NCI-H1092 treated with DMSO at 0.1 percent for 48 hours (cell line): ENCODE data around the gene ALG10B.
"Not testable (repeated sequence)": the region's sequence is repeated elsewhere in the genome, so short reads cannot be mapped to it uniquely, and the experiment has no call there.

Source experiments
- DNase-seq: peaks from one replicate; lab custom pipeline; 2025; lab: John Stamatoyannopoulos, UW

ALG10B gene, protein sequence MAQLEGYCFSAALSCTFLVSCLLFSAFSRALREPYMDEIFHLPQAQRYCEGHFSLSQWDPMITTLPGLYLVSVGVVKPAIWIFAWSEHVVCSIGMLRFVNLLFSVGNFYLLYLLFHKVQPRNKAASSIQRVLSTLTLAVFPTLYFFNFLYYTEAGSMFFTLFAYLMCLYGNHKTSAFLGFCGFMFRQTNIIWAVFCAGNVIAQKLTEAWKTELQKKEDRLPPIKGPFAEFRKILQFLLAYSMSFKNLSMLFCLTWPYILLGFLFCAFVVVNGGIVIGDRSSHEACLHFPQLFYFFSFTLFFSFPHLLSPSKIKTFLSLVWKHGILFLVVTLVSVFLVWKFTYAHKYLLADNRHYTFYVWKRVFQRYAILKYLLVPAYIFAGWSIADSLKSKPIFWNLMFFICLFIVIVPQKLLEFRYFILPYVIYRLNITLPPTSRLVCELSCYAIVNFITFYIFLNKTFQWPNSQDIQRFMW

DNA sequence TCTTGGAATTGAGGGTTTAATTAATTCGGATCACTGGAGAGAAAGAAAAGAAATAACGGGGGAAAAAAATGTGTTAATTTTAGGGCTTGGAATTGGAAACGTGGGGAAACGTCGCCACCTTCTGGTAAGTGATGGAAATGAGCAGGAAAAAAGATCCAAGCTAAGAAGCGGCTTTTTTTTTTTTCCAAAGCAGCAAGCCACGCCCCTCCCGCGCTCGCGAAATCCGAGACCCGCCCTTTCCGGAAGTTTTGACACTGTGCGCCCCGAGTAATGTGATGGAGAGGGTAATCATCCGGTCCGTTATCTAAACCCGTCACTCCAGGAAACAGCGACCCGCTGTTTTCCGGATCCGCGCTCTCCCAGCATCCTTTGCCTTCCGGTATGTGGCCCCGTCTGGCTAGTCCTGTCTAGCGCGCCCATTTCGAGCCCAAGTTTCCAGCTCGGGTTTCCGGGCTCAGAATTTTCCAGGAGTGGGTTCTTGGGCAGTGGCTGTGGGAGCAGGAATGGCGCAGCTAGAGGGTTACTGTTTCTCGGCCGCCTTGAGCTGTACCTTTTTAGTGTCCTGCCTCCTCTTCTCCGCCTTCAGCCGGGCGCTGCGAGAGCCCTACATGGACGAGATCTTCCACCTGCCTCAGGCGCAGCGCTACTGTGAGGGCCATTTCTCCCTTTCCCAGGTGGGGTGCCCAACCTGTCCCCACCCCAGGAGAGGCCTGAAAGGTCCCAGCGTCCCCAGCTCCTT, at the start of gene ALG10B:
TSS of gene ALG10B (plus strand) at position 384 of the 739 bp plus-strand sequence. CDS start at position 504, 120 bp downstream.
- peak; percentile 96 for DNase-seq

DNA sequence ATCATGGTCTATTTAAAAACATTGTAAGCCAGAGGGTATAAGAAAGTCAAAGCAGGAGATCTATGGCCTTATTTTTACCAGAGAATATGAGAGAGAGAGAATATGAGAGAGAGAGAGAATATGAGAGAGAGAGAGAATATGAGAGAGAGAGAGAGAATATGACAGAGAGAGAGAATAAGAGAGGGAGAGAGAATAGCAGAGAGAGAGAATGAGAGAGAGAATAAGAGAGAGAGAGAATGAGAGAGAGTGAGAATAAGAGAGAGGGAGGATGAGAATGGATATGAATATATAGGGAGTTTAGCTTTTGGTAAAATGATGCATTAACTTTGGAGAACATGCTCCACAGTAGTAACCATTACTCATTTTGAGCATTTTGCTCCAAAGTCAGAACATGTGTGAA, 48.0 kb upstream of the ALG10B start:
- DNase-seq = no peak

DNA sequence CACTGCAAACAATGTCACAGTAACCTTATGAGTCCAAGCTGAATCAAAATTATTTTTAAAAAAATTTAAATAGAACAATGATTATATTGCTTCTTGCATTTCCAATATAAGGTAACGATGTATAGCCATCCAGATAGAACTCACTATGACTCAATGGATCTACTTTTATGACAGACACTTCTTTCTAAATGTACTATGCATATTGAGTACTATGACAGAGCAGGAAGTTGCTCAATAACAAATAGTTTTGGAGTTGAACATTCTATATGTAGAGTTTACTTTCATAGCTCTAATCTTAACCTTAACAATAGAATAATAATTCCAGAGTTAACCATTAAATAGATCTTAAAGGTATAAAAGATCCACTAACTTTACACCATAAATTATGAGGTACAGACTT, 46.7 kb upstream of the ALG10B start:
- no peak for DNase-seq

DNA sequence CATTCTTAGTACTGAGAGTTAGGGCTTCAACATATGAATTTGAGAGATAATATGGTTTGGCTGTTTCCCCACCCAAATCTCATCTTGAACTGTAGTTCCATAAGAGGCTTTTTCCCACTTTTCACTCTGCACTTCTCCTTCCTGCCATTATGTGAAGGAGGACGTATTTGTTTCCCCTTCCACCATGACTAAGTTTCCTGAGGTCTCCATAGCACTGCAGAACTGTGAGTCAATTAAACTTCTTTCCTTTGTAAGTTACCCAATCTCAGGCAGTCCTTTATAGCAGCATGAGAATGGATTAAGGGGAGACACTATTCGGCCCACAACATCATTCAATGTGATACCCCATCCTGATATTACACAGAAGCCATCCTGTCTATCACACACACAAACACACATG, 36.8 kb upstream of the ALG10B start:
- no peak for DNase-seq

DNA sequence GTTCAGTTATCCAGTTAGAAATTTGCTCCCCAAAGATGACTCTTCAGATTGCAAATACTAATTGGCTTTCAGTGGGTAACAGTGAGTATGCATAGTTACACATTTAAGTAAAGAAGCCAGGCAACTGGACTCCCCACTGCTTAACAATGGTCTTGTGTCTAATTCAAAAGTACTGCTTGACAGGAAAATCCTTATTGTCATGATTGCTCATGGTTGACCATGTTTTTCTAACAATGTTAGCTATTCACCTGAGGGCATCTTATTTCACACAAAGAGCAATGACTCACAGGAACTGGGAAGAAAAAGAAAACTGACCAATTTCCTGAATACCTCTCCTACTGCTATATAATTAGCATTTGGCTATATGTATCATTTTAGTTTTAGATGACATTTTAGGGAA, 33.7 kb upstream of the ALG10B start:
- no peak for DNase-seq

DNA sequence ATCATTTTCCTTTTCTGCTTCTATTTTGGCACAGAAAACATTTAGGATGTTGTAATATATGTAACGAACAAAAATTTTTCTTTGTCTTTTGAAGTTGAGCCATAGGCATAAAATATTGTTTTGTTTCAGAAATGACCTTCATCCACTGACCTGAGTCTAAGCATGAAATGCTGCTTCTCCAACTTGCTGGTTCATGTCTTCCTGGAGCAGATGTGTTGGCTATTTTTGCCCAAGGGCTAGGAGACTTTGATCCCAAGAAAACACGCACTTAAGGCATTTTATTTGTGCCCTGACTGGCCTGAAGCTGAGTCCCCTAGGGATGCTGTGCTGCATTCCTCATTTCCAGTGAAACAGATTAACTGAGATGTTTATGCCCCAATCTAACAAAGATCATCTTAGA, 27.2 kb upstream of the ALG10B start:
- DNase-seq = no peak

DNA sequence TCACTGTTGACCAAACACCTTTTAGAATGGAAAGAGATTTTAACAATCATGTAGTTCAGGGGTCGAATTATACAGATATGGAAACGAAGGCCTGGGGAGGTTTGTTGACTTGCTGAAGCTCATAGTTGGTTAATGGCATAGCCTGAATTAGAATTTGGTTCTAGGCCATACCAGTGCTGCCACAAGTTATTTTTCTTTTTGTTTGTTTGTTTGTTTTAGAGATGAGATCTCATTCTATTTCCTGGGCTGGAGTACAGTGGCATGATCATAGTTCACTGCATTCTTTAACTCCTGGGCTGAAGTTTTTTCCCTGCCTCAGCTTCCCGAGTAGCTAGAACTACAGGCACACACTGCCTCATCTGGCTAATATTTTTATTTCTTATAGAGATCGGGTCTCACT, 25.4 kb upstream of the ALG10B start:
- DNase-seq = no peak

DNA sequence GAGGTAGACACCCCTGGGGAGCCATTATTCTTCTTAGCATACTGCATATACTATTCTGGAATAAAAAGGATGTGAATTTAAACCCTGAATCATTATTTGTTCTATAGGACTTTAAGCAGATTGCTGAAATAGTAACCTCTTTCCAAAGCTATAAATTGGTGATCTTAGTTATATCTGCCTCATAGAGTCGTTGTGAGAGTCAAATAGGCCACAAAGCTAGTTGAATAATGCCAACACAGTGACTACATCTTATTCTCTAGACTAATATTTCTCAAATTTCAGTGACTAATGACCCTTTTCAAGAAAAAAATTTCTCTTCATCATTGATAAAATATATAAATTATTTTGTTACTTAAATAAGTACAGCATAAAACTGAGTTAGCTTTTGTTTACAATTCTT, 13.6 kb upstream of the ALG10B start:
- DNase-seq = not testable (repeated sequence)

DNA sequence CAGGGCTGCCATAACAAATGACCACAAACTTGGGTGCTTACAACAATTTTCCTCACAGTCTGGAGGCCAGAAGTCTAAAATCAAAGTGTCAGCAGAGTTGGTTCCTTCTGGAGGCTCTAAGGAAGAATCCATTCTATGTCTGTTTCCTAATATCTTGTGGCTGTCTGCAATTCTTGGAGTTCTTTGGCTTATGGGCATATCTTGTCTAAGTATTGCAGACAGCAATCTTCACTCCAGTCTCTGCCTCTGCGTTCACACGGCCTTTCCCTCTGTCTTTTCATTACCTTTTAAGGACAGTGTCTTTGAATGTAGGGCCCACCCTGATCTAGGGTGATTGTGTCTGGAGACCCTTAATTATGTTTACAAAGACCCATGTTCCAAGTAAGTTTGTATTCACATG, 5.4 kb downstream of the ALG10B start:
- DNase-seq = not testable (repeated sequence)

DNA sequence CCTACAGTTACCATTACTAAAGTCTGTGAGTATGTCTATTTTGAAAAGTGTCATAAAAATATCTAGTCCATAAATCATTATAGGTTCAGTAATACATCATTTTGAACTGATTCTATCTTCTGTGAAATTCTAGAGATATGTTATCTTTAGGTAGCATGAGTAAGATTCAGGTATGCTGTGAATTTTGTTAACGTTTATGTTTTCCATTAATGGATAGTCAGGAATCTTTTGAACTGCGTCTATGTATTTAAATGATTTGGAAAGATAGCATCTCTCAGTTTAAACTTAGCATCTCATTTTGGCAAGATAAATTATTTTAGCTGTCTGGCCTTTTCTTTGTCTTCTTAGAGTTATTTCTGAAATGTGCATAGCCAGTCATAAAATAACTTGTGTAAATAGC, 8.3 kb downstream of the ALG10B start:
- no peak for DNase-seq

DNA sequence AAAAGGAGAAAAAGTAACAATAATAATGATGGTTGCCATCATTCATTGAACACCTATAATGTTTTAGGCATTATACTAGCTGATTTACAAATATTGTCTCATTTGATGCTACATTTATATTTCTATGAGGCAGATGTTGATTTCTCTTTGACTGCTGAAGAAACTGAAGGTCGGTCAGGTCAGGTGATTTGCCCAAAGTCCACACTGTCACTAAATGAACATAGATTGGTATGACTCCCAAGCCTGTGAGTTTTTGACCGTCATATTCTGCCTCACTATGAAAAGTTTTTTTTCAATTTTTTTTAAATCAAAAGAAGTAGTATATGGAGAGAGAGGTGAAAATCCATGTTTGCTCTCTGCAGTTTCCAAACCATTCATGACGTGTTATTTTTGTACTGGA, 10.8 kb downstream of the ALG10B start:
- DNase-seq = no peak

DNA sequence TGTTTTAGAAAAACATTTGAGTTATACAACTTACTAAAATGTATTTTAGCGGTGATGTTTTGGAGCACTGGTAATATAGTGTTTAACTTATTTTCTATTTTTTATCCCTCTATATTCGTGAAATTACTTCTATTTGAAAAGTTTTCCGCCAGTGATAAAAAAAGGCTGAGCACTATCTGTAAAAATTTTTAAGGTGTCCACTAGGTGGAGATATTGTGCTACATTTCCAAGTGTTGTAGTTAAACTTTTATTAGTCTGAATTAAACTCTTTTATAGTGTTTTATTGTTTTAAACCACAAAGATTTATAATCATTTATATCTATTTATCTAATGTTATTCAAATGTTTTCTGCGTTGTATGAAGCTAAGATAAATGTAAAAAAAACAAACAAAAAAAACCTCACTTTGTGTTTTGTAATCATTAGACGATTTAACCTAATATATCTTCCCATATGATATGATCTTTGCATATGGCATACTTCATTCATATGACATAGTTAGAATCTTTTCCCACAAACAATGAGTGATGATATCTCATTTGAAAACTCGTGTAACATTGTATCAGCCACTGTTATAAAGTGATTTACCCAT, 11.8 kb downstream of the ALG10B start:
- DNase-seq = peak; percentile 25

DNA sequence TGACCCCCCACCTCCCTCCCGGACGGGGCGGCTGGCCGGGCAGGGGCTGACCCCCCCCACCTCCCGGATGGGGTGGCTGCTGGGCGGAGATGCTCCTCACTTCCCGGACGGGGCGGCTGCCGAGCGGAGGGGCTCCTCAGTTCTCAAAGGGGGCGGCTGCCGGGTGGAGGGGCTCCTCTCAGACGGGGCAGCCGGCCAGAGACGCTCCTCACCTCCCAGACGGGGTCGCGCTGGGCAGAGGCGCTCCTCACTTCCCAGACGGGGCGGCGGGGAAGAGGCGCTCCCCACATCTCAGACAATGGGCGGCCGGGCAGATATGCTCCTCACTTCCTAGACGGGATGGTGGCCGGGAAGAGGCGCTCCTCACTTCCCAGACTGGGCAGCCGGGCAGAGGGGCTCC, 13.8 kb downstream of the ALG10B start:
- DNase-seq = not testable (repeated sequence)

DNA sequence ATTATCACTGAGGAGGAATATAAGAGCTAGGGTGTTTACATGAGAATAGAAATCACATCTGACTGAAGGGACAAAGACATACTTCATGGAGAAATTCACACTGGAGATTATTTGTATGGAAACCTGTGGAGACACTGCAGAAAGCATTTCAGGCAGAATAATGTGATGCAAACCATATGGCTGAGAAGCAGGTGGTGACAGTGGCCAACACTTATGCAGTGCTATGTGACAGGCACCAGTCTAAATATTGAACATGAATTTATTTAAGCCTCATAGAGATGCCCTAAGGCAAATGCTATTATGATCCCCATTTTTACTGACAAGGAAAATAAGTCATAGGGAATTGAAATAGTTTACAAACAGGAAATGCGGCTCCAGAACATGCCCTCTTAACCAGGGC, 16.2 kb downstream of the ALG10B start:
- DNase-seq = no peak

DNA sequence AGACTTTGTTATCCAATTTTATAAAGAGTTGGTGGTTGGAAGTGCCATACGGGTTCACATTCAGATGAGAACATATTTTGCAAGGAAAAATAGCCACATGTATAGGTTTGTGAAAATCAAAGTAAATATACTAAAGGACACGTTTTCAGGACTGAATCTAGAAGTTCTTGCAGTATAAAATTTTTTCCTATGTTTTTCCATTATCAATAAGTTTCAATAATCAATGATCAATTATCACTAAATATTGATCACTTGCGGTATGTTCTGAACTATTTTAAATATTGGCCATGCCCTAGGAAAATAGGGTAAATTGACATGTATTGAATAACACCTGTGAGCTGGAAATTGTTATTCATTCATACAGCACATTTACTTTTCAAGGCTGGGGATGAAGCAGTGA, 25.9 kb downstream of the ALG10B start:
- DNase-seq = no peak

DNA sequence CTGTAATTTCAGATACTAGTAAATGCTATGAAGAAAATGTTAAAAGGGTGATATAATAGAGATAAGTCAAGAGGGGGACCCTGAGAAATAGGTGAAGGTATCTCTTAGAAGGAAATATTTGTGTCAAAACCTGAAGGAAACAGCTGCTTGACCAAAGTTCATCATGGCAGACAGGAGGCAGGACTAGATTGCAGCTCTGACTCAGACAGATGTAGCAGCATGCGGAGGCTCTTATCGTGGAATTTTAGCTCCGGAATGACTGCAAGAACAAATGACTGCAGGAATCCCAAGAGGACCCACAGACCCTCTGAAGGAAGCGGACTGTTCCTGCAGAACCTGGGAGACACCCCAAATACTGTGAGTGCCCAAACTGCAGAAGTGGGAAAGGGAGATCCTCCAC, 26.7 kb downstream of the ALG10B start:
- not testable (repeated sequence) for DNase-seq

DNA sequence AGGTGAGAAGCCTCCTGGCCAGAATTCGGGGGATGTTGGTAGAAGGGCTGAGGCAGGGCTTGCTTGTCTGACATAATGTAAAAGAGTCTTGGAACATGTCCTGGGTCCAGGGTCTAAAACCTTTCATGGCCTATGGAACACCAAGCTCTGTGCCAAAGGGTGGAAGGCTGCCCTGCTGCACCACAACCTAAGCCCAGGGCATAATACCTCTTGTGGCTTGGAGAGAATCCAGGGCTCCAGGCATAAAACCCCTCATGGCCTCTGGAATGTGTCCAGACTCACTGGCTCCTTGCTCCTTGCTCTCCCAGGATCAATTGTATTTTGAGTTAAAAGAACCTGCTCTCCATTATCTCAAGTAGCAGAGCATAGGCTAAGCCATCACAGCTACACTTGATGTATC, 27.3 kb downstream of the ALG10B start:
- not testable (repeated sequence) for DNase-seq

DNA sequence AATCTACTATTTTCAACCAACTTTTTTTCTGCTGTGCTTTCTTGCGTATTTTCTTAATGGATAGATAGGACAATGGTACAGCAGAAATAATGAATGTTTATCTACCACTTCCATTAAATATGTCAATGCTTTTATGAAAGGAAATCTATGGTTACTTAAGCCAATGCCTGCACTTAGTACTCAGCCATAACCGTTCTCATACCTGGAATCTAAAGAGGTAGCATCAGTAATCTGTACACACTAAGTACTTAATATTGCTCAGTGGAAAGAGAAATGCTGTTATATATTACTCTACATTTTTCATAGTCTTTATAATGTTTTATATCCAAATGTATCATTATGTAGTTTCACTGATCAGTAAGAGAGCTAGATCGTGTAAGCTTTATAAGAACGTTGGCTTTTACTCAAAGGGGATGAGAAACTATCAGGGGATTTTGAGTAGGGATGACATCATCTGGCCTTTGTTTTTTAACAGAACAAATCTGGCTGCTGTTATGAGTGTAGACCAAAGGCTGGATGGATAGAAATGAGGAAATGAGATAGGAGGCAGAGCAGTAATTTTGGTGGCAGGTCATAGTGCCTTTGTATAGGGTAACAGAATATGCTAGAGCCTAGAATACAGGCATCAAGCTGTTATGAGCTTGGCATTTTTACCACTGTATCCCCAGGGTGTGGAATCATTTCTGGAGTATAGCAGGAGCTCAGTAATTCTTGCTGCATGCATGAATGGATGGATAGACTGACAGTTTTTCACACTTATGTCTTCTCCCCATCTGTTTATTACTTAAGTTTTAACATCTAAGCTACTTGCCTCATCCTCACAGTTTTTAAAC, 34.0 kb downstream of the ALG10B start:
- DNase-seq = no peak

DNA sequence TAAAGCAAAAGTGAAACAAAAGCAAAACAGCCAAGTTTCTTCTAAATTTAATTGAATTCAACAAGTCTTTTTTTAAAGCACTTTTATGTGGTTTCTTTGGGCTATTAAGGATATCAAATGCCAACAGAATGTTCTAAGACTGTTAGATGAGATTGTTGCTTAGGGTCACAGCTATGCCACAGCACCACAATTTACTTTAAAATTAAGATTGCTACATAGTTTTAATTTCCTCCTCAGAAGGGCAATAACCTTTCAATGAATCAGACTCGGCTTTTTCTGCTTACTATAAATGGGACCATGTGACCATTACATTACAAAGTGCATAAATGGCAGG, 34.6 kb downstream of the ALG10B start:
- DNase-seq = not testable (repeated sequence)

DNA sequence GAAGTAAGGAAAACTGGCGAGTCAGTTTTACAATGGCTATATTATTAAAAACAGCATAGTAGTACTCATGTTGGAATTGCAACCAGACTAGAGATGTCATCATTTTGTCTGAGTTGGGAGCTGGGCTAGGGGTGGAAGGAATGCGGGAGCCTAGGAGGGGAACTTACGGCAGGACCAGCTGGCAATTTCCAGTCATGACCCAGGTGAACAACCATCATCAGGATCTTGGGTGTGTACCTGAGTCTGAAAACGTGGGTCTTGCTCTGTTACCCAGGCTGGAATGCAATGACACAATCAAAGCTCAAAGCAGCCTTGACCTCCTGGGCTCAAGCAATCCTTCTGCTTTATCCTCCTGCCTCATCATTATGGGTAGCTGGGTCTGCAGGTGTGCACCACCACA, 50.9 kb downstream of the ALG10B start:
- no peak for DNase-seq

DNA sequence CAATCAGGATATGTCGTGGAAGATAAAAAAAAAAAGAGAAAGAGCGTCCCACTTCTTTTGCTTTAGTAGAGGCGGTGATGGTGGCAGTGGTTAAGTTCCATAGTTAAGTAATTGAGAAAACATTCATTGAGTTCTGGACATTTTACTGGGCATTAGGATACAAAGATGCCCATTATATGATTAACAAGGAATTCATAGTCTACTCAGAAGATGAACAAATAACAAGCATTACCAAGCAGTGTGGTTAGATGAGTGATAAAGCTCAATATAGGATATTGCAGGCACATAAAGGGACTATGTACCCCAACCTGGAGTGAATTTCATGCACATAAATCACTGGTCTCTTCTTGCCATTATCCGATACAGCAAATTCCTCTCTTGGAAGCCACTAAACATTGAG, 53.7 kb downstream of the ALG10B start:
- DNase-seq = no peak

DNA sequence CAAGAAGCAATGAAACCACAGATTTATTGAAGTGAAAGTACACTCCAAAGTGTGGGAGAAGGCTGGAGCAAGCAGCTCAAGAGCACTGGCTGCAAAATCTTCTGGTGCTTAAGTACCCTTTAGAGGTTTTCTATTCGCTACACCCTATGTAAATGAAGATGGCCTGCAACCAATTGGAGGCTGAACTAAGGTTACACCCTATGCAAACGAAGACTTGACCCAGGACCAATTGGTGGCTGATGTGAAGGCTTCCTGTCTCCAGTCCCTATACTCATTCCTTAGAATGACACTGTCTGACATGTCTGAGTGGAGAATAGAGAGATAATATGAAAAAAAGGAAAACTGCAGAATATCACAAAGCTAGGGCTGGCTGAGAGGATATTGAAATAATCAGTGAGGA, 57.2 kb downstream of the ALG10B start:
- no peak for DNase-seq
